Tibial nerve (tissue), 4 donors: ENCODE data around the gene SNAP29. TPM values are rescaled to one million over a fixed set of nuclear protein-coding genes. Genes with fewer than 3 reads are reported as not detected.

Experiments
- DNase-seq, 2 donors: peaks; one replicate each; pipeline ENCODE4 v3.0.0-alpha.2; 2019; ENCODE audit warnings: low spot score in 2 of 2
- H3K27ac ChIP-seq, 4 donors: fragments of 200-600 bp; sonication (generic) in 3 of 4; one replicate each; pipeline ENCODE4 v1.5.1; 2017 to 2019; ENCODE audit warnings: mild to moderate bottlenecking in 1 of 4
- H3K27me3 ChIP-seq, 2 donors: fragments of 200-600 bp; sonication (generic) in 1 of 2; one replicate each; pipeline versions ENCODE4 v1.5.1 to v1.6.0; 2017 to 2019
- H3K36me3 ChIP-seq, 3 donors: fragments of 200-600 bp; sonication (generic); one replicate each; pipeline ENCODE4 v1.5.1; 2018 to 2019
- H3K4me1 ChIP-seq, 4 donors: fragments of 200-600 bp; sonication (generic) in 3 of 4; one replicate each; pipeline ENCODE4 v1.5.1; 2017 to 2019
- H3K4me3 ChIP-seq, 4 donors: fragments of 200-600 bp; sonication (generic) in 3 of 4; one replicate each; pipeline ENCODE4 v1.5.1; 2017 to 2019; ENCODE audit warnings: mild to moderate bottlenecking in 1 of 4, moderate library complexity in 1 of 4
- H3K9me3 ChIP-seq, 4 donors: fragments of 200-600 bp; sonication (generic) in 3 of 4; one replicate each; pipeline ENCODE4 v1.5.1; 2017 to 2019
- EP300 ChIP-seq, 2 donors: sonication (generic); formaldehyde crosslinking; IDR thresholded peaks; one replicate each; pipeline ENCODE4 v1.6.1; 2017; ENCODE audit warnings: antibody characterized with exemption in 2 of 2, mild to moderate bottlenecking in 1 of 2
- POLR2A ChIP-seq, 2 donors: fragments of 450-650 bp; IDR thresholded peaks; one replicate each; pipeline ENCODE4 v1.6.1; 2017; ENCODE audit warnings: antibody characterized with exemption in 2 of 2, mild to moderate bottlenecking in 2 of 2, moderate library complexity in 2 of 2
- WGBS, 2 donors: methylation state at CpG; one replicate each; pipeline ENCODE4 v1.1.5; 2018; 5-methylcytosine and 5-hydroxymethylcytosine counted together
- total RNA-seq, 4 donors: library from RNA; depleted of rRNA; stranded (reverse); fragments of >200 nt; gene quantifications; one replicate each; pipeline ENCODE4 v1.1.0, GENCODE V29; 2016
- TF ChIP-seq, protein P1 (sequence below), 5 experiments: fragments of 200-600 bp in 3 of 5; fragments of 450-650 bp in 2 of 5; sonication (generic) in 3 of 5; IDR thresholded peaks; one replicate each; pipeline ENCODE4 v1.5.1; 2016 to 2019; ENCODE audit warnings: antibody characterized with exemption in 5 of 5, mild to moderate bottlenecking in 3 of 5, moderate library complexity in 2 of 5

The SNAP29 gene
- 10 to 100 TPM; 18.3 to 36.1 (median 19.6) TPM for total RNA-seq

DNA sequence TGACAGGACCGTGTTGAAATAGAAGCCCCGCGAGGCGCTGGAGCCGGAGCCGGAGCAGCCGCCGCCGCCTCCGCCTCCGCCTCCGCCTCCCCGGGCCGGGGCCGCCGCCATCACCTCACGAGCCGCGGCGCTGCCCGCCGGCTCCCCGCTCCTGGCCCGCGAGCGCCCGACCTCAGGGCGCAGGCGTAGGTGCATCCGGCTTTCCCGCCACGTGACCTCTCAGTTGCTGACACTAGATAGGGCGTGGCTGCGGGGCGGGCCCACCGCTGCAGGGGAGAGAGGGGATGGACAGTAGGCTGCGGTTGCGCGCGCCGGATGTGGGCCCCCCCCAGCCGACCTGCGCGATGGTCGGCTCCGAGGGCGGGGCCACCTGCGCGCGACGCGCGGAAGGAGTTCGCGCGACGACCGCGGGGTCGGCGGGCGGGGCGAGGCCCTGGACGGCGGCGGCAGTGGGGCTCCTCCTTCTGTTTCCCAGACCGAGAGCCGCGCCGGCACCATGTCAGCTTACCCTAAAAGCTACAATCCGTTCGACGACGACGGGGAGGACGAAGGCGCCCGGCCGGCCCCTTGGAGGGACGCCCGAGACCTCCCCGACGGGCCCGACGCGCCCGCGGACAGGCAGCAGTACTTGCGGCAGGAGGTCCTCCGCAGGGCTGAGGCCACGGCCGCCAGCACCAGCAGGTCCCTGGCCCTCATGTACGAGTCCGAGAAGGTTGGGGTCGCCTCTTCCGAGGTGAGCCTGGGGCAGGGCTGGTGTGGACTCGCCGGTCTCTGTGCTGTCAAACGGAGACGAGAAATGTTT, at the start of gene SNAP29, which contains the start of gene PI4KA:
TSS of gene SNAP29 (plus strand) at position 393 of the 802 bp plus-strand sequence. CDS start at position 497, 104 bp downstream.
TSS of gene PI4KA (minus strand) at position 197 of the 802 bp plus-strand sequence. CDS start at position 111, 86 bp downstream.
- no peaks in the 10 kb centered on the region for H3K27me3 ChIP-seq
- peak within 1 kb of the TSS; percentile 79 to 94 (median 89) for H3K4me3 ChIP-seq
- WGBS, 2 donors = 1 to 3% methylated on average over 36 to 37 of the region's 100 CpGs
- no peaks in the 10 kb centered on the region for H3K9me3 ChIP-seq
- peak within 1 kb of the TSS; percentile 83 to 94 (median 90) for H3K27ac ChIP-seq
- peaks cover 0 to 14% (median 0%) of the 10 kb centered on the region in 3 donors for H3K36me3 ChIP-seq
- TF ChIP-seq POLR2A (IDR thresholded peaks at IDR 0.05) (peak; percentile 71 to 92), EP300 (IDR thresholded peaks at IDR 0.05) (peak; percentile 76 to 92)
- TF ChIP-seq, protein P1, sequence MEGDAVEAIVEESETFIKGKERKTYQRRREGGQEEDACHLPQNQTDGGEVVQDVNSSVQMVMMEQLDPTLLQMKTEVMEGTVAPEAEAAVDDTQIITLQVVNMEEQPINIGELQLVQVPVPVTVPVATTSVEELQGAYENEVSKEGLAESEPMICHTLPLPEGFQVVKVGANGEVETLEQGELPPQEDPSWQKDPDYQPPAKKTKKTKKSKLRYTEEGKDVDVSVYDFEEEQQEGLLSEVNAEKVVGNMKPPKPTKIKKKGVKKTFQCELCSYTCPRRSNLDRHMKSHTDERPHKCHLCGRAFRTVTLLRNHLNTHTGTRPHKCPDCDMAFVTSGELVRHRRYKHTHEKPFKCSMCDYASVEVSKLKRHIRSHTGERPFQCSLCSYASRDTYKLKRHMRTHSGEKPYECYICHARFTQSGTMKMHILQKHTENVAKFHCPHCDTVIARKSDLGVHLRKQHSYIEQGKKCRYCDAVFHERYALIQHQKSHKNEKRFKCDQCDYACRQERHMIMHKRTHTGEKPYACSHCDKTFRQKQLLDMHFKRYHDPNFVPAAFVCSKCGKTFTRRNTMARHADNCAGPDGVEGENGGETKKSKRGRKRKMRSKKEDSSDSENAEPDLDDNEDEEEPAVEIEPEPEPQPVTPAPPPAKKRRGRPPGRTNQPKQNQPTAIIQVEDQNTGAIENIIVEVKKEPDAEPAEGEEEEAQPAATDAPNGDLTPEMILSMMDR (IDR thresholded peaks at IDR 0.05) = peak in 2 of 5 experiments; percentile 77 to 78
- H3K4me1 ChIP-seq = peaks cover 0 to 57% (median 22%) of the 10 kb centered on the region in 4 donors
- DNase-seq = peak; percentile 98 to 99

- no peak for DNase-seq
- Histone ChIP-seq H3K4me1 (no peaks in the 10 kb centered on the region), H3K27ac (no peak overlapping the region), H3K4me3 (no peak overlapping the region), H3K27me3 (no peaks in the 10 kb centered on the region), H3K36me3 (peaks cover 0 to 95% (median 7%) of the 10 kb centered on the region in 3 donors), H3K9me3 (no peaks in the 10 kb centered on the region)
- TF ChIP-seq POLR2A (IDR thresholded peaks at IDR 0.05) = no peak
- TF ChIP-seq, protein P1 (IDR thresholded peaks at IDR 0.05) = no peak
- no peak for TF ChIP-seq EP300 (IDR thresholded peaks at IDR 0.05)
- 88 to 92% methylated on average over 6 of the region's 6 CpGs for WGBS, 2 donors
Measured at GRCh38 chr22:20809538-20810185, 49.1 kb upstream of the SNAP29 start.

- Histone ChIP-seq H3K27ac (no peak overlapping the region), H3K4me1 (no peaks in the 10 kb centered on the region), H3K36me3 (peaks cover 0 to 97% (median 4%) of the 10 kb centered on the region in 3 donors), H3K9me3 (no peaks in the 10 kb centered on the region), H3K27me3 (no peaks in the 10 kb centered on the region), H3K4me3 (no peak overlapping the region)
- TF ChIP-seq EP300 (IDR thresholded peaks at IDR 0.05) = no peak
- no peak for TF ChIP-seq POLR2A (IDR thresholded peaks at IDR 0.05)
- TF ChIP-seq, protein P1 (IDR thresholded peaks at IDR 0.05) = no peak
- no peak for DNase-seq
- WGBS, 2 donors = 90 to 93% methylated on average over 9 of the region's 9 CpGs
Measured at GRCh38 chr22:20810645-20811044, 48.2 kb upstream of the SNAP29 start.

GRCh38 chr22:20811171-20811570, 47.6 kb upstream of the SNAP29 start:
- no peak for DNase-seq
- no peak for TF ChIP-seq POLR2A (IDR thresholded peaks at IDR 0.05)
- Histone ChIP-seq H3K4me3 (no peak overlapping the region), H3K27ac (no peak overlapping the region), H3K4me1 (no peaks in the 10 kb centered on the region), H3K9me3 (no peaks in the 10 kb centered on the region), H3K36me3 (peaks cover 0 to 97% (median 2%) of the 10 kb centered on the region in 3 donors), H3K27me3 (no peaks in the 10 kb centered on the region)
- WGBS, 2 donors = 91 to 100% methylated on average over 1 of the region's 1 CpG

DNA sequence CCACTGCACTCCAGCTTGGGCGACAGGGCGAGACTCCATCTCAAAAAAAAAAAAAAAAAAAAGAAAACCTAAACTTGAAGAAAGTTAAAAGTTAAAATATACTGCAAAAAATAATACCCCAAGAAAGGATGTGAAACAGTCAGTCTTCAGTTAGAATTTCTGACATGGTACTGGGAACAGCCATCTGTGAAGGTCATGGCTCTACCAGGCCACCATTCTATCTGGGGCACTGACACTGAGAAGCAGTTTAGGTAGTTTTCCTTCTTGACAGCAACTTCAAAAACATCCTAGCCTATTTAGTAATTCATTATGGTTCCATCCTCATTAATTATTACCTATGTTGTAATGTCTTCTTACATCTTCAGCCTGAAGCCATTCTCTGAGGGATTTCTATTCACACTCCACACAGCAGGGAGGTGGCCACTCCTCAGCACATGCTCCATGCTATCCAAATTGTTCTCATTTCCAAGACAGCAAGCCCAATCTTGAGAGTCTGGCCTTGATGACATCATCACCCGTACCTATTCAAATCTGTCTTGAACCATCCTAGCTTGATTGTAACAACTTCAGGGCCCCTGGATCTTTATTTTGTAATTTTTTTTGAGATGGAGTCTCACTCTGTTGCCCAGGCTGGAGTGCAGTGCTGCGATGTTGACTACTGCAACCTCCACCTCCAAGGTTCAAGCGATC, 46.7 kb upstream of the SNAP29 start:
- WGBS, 2 donors = 95 to 96% methylated on average over 5 of the region's 5 CpGs
- H3K36me3 ChIP-seq = peaks cover 0 to 97% (median 6%) of the 10 kb centered on the region in 3 donors
- no peak for DNase-seq
- H3K27me3 ChIP-seq = no peaks in the 10 kb centered on the region
- TF ChIP-seq EP300 (IDR thresholded peaks at IDR 0.05) (no peak), POLR2A (IDR thresholded peaks at IDR 0.05) (no peak)
- TF ChIP-seq, protein P1 (IDR thresholded peaks at IDR 0.05) = no peak
- H3K9me3 ChIP-seq = no peaks in the 10 kb centered on the region
- H3K4me3 ChIP-seq = no peak overlapping the region
- H3K27ac ChIP-seq = no peak overlapping the region
- H3K4me1 ChIP-seq = no peaks in the 10 kb centered on the region
